Left forelimb (tissue), 1 donor: ENCODE data around the gene TRPM8.

Experiments used
- DNase-seq: peaks from one replicate; pipeline ENCODE4 v3.0.0-alpha.2; 2018; ENCODE audit warnings: low spot score

The TRPM8 gene

GRCh38 chr2:234047361-234047760 lies 130.2 kb downstream of the TRPM8 start:
- DNase-seq, result no peak

DNA sequence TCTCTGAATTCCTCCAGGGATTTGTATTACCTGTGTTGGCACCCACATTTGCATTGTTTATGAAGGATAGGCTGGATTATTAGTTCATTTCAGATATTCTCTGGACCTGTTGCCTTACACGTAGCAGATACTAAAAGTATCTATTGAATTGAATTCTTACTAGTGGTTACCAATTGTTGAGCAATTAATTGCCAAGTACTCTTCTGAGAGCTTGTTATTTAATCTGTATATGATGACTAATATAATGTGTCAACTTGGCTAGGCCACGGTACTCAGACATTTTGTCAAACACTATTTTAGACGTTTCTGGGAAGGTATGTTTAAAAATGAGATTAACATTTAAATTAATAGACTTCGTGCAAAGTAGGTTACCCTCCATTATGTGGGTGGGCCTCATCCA lies 130.9 kb downstream of the TRPM8 start:
- DNase-seq, result no peak

GRCh38 chr2:234050455-234051135 lies 133.4 kb downstream of the TRPM8 start, which contains the start of gene SPP2:
Gene SPP2, plus strand, starts transcription at chr2:234050702. Its CDS starts 85 bp downstream, at chr2:234050787.
- DNase-seq, result no peak

DNA sequence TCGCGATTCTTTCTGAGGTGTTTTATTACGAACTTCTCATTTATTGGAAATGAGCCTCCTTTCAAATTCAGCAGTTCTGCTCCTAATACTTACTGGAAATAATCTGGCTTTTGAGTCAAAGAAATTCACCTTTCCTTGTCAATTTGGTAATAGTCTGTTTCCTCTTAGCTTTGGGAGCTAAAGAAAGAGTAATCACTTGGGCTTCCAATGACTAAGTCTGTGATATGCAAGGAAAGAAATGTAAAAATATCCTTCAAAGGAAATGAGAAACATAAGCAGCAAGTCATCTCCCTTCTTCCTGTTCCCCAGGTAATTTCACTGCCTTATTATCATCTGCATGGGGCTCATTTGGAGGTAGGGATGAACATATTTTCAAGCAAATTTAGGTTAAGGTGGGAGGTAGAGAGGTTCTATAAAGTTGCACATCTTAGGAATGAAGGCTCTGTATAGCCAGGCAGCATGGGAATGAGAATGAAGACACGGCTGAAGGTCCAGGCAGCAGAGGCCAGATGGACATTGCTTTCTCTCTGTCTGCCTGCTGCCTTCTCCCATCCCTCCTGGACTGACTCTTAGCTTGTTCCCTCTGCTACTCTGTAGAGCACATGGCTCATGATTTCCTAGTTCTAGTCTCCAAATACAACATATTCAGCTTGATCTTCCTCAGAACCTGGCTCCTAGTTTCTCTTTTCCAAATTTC lies 134.3 kb downstream of the TRPM8 start:
- no peak for DNase-seq

- DNase-seq, result no peak
Measured at GRCh38 chr2:234058881-234059280, 141.7 kb downstream of the TRPM8 start.

DNA sequence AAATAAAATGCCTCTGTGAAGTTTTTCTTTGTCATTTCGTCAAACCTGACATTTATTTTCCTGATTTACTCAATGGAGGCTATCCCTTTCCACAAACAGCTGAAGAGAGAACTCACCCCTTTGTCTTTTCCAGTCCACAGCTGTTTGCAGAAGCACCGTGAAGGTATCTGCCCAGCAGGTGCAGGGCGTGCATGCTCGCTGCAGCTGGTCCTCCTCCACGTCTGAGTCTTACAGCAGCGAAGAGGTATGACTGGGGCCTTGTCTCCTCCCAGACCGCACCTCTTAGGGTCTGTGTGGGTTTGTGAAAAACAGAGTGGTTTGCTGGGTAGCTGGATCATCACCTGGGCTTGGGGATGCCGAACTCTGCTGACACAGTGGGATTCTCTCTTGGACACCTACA lies 143.1 kb downstream of the TRPM8 start:
- DNase-seq, result no peak

DNA sequence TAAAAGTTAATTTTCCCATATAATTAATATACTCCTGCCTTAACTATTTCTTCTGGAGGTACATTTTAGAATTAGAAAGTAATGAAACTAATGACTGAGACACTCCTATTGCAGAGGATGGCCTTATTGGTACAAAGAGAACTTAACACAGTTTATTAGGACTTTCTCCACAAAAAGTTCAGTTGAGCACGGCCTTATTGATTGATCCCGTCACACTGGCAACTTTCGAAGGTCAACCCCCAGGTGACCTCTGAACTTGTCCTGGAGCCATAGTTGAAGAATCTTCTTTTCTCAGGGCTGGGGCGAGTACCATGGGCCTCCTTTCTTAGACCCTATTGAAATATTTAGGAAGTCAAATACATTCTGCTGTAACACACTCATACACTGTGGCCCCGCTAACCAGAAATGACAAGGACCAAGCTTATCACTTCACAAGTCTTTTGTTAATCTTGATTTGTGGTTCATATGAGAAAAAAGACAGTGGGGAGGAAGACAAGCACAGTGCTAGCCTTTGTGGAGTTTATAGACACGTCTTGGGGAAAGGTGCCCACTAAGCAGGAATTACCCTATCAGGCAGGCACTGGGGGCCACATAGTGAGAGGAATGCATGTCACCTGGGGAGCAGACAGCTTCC lies 144.6 kb downstream of the TRPM8 start:
- no peak for DNase-seq

GRCh38 chr2:234066587-234066986 lies 149.4 kb downstream of the TRPM8 start:
- no peak for DNase-seq
